Heart left ventricle (tissue), 16 donors: Measurements from ENCODE around the gene THBD. TPM values are rescaled to one million over a fixed set of nuclear protein-coding genes. Genes with fewer than 3 reads are reported as not detected.

ENCODE experiments used
- ATAC-seq, 4 donors: fragments of 200-7000 bp; cut with Tn5 transposase; one replicate each; pipeline ENCODE4 v1.9.1; 2020 to 2022; ENCODE audit warnings: moderate library complexity in 4 of 4, mild to moderate bottlenecking in 3 of 4, moderate number of reproducible peaks in 1 of 4
- DNase-seq, 5 donors: peaks; one replicate each; pipeline ENCODE4 v3.0.0-alpha.2; 2020
- H3K27ac ChIP-seq, 12 donors: fragments of 200-600 bp; sonication (generic) in 4 of 12; one replicate each; pipeline versions ENCODE4 v1.5.0 to v1.8.0; 2016 to 2022; ENCODE audit warnings: mild to moderate bottlenecking in 2 of 12
- H3K27me3 ChIP-seq, 9 donors: fragments of 200-600 bp; sonication (generic) in 2 of 9; one replicate each; pipeline versions ENCODE4 v1.5.1 to v1.8.0; 2016 to 2022; ENCODE audit warnings: mild to moderate bottlenecking in 3 of 9
- H3K36me3 ChIP-seq, 9 donors: fragments of 200-600 bp; sonication (generic) in 2 of 9; one replicate each; pipeline versions ENCODE4 v1.5.0 to v1.8.0; 2018 to 2022; ENCODE audit warnings: mild to moderate bottlenecking in 2 of 9
- H3K4me1 ChIP-seq, 12 donors: fragments of 200-600 bp; sonication (generic) in 4 of 12; one replicate each; pipeline versions ENCODE4 v1.5.0 to v1.8.0; 2016 to 2022; ENCODE audit warnings: mild to moderate bottlenecking in 3 of 12
- H3K4me3 ChIP-seq, 12 donors: fragments of 200-600 bp; sonication (generic) in 4 of 12; one replicate each; pipeline versions ENCODE4 v1.5.0 to v1.8.0; 2017 to 2022; ENCODE audit warnings: mild to moderate bottlenecking in 9 of 12, moderate library complexity in 4 of 12
- H3K9me3 ChIP-seq, 12 donors: fragments of 200-600 bp; sonication (generic) in 4 of 12; one replicate each; pipeline versions ENCODE4 v1.5.0 to v1.8.0; 2016 to 2022; ENCODE audit warnings: mild to moderate bottlenecking in 1 of 12
- CTCF ChIP-seq, 12 donors: fragments of 200-600 bp; sonication (generic) in 4 of 12; IDR thresholded peaks; one replicate each; pipeline versions ENCODE4 v1.5.0 to v1.8.0; 2018 to 2022; ENCODE audit warnings: antibody characterized with exemption in 12 of 12, mild to moderate bottlenecking in 5 of 12
- POLR2A ChIP-seq, 2 donors: fragments of 450-650 bp; IDR thresholded peaks; one replicate each; pipeline ENCODE4 v1.6.1; 2017; ENCODE audit warnings: antibody characterized with exemption in 2 of 2, mild to moderate bottlenecking in 2 of 2, moderate library complexity in 2 of 2
- WGBS, 4 donors: extraction: QIAGEN DNeasy Blood & Tissue Kit in 2 of 4; methylation state at CpG; one replicate each; pipeline versions ENCODE4 v1.1.5 to v1.1.7; 2013 to 2018; 5-methylcytosine and 5-hydroxymethylcytosine counted together
- intact Hi-C, 10 donors: fragments of 100-400 bp; cut with DNase I; formaldehyde crosslinking; loops; one replicate each; pipeline versions ENCODE4 v1.11.1 to v1.14.2; 2022
- polyA plus RNA-seq, 2 donors: library from polyadenylated mRNA; stranded (reverse); fragments of 200-250 nt; gene quantifications; one replicate each; pipeline ENCODE4 v1.2.3, GENCODE V29; 2013
- total RNA-seq, 9 donors: library from RNA; depleted of rRNA in 2 of 9; stranded (reverse); fragments of >200 nt in 2 of 9; fragmentation: NEBNext Ultra II Directional in 3 of 9; extraction: Animal tissue kit (Norgen Biotek cat#: 25700) in 3 of 9; gene quantifications; one replicate each; pipeline versions ENCODE4 v1.1.0 to v1.2.4, GENCODE V29; 2016 to 2023
- donor health status: ischemic (EF 13 %, LVEDD 7.1; RV severe dilation, severe dysfunction).
- donor health status: healthy with polysubstance abuse.
- donor health status: DM: no; HTN: yes; CAD: no.
- donor health status: DM: no; HTN: no; CAD: no.
- donor health status: ischemic (EF 25% LVEDD 6.9; RV normal size, moderate dysfunction).
- donor health status: ischemic (EF 25% LVEDD 5.7; RV mildly dilated, moderate dysfunction).
- donor health status: healthy.
- donor health status: DM: yes; HTN: yes; CAD: no.
- donor health status: ischemic (EF 35%, LVEDD 5.7; RV mildly dilated, moderate dysfunction).
- donor health status: nonischemic (EF 11% LVEDD 7.7; RV severe dilation, severe dysfunction).
- donor health status: DM: yes; HTN: yes; CAD: no.
- donor health status: PGD.
- donor health status: ischemic (EF 29% LVEDD 5.4; RV normal size, mild dysfunction).
- donor health status: nonischemic (EF 23%, LVEDD 6.1; RV moderate dilation, normal function).

The THBD gene
- total and polyA plus RNA-seq, 11 donors = 8.2 to 70.9 (median 19.9) TPM

- no peak for DNase-seq
- no peaks in the 10 kb centered on the region for H3K36me3 ChIP-seq
- no peak for ATAC-seq
- no peak overlapping the region for H3K4me3 ChIP-seq
- WGBS, 4 donors = 83 to 93% (median 88%) methylated on average over 4 of the region's 4 CpGs
- TF ChIP-seq CTCF (IDR thresholded peaks at IDR 0.05) (no peak), POLR2A (IDR thresholded peaks at IDR 0.05) (no peak)
- intact Hi-C loops = no loop called here
- H3K4me1 ChIP-seq = peaks cover 3 to 56% (median 30%) of the 10 kb centered on the region in 12 donors
- H3K9me3 ChIP-seq = no peaks in the 10 kb centered on the region
- no peak overlapping the region for H3K27ac ChIP-seq
- no peaks in the 10 kb centered on the region for H3K27me3 ChIP-seq
Measured at GRCh38 chr20:23090878-23091277, 41.4 kb upstream of the THBD start.

DNA sequence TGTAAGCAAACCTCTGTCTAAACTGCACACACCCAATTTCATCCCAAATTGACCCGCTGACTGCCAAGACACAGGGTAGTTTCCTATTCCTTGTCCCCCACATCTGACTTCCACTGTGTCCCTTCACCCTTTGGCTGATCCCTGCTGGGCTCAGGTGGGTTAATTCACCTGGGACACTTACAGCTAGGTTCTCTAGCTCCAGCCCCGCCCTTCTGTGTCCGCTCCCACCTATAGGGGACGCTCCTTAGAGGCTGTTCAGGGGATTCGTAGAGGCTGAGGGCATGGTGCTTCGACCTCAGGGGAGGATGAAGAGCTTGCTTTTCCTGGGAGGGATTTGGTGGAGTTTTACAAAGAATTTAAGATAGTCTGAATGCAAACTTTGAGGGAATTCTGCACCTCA is 40.7 kb upstream of the THBD start:
- TF ChIP-seq CTCF (IDR thresholded peaks at IDR 0.05) = no peak
- no peak for TF ChIP-seq POLR2A (IDR thresholded peaks at IDR 0.05)
- no peak overlapping the region for H3K27ac ChIP-seq
- no peak for DNase-seq
- H3K4me1 ChIP-seq = peaks cover 3 to 57% (median 31%) of the 10 kb centered on the region in 12 donors
- no peaks in the 10 kb centered on the region for H3K9me3 ChIP-seq
- WGBS, 4 donors = 86 to 97% (median 92%) methylated on average over 6 of the region's 6 CpGs
- intact Hi-C loops = no loop called here
- H3K27me3 ChIP-seq = no peaks in the 10 kb centered on the region
- no peak overlapping the region for H3K4me3 ChIP-seq
- H3K36me3 ChIP-seq = no peaks in the 10 kb centered on the region
- ATAC-seq = no peak

DNA sequence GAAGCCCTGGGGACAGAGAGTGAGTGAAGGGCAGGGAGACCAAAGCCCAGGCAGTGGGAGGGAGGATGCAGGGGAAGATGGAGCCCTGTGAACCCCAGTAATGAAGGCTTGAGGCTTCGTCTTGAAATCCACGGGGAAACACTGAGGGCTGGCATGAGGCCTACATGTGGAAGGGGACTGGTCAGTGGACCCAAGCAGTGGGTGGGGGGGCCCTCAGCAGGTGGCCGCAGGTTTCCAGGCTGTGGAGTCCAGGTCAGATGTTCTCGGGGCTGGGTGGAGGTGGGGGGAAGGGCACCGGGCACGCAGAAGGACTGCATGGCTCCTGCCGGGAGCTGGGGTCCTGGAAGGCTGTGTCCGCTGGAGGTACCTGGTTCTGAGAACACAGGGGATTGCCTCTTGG is 39.4 kb upstream of the THBD start:
- Histone ChIP-seq H3K4me3 (no peak overlapping the region), H3K27me3 (no peaks in the 10 kb centered on the region), H3K4me1 (peaks cover 3 to 58% (median 31%) of the 10 kb centered on the region in 12 donors), H3K36me3 (no peaks in the 10 kb centered on the region), H3K9me3 (no peaks in the 10 kb centered on the region), H3K27ac (peak overlapping the region in 1 of 12 donors; percentile 98)
- intact Hi-C loops = loop anchor here in 6 of 10 donors (5.0 to 10.0 kb wide), 5 partner anchors 43 to 88 kb away; no protein-coding TSS in a partner anchor
- DNase-seq (no peak), ATAC-seq (no peak)
- WGBS, 4 donors = 79 to 98% (median 96%) methylated on average over 4 to 8 of the region's 8 CpGs
- TF ChIP-seq CTCF (IDR thresholded peaks at IDR 0.05) (no peak), POLR2A (IDR thresholded peaks at IDR 0.05) (no peak)

- ATAC-seq (no peak), DNase-seq (no peak)
- Histone ChIP-seq H3K27ac (peak overlapping the region; percentile 81 to 99 (median 97)), H3K4me3 (no peak overlapping the region), H3K36me3 (no peaks in the 10 kb centered on the region), H3K9me3 (no peaks in the 10 kb centered on the region), H3K4me1 (peaks cover 3 to 52% (median 26%) of the 10 kb centered on the region in 12 donors), H3K27me3 (no peaks in the 10 kb centered on the region)
- TF ChIP-seq POLR2A (IDR thresholded peaks at IDR 0.05) (no peak), CTCF (IDR thresholded peaks at IDR 0.05) (no peak)
- intact Hi-C loops = loop anchor here in 6 of 10 donors (2.0 to 10.0 kb wide), 6 partner anchors 45 to 91 kb away; no protein-coding TSS in a partner anchor
- WGBS, 4 donors = 70 to 78% (median 75%) methylated on average over 9 of the region's 9 CpGs
Measured at GRCh38 chr20:23087587-23088251, 38.2 kb upstream of the THBD start.
